ENCODE measurements around the gene DNAJC8. TPM values are rescaled to one million over a fixed set of nuclear protein-coding genes. Genes with fewer than 3 reads are reported as not detected.
A peak's percentile ranks its signal among the peaks of the same experiment; 100 is the strongest.

DNAJC8 gene
- total and polyA plus RNA-seq, 2 of the 8 experiments (the other 6 are each of a cell fraction or from before 2014, with no cell fraction given): 116 to 134 TPM

- POLR2A ChIA-PET (ENCODE audit: partially characterized antibody): no interaction called here
- 91% methylated on average over 15 of the region's 15 CpGs; no CpG with 5 or more reads in 1 of the 2 experiments for WGBS, 2 experiments (ENCODE audit: extremely low coverage in 1 of 2, insufficient coverage in 1 of 2, insufficient read length in 1 of 2, insufficient replicate concordance in 2 of 2, low coverage in 1 of 2, low lambda C conversion rate in 2 of 2, missing lambda C conversion rate in 1 of 2)
- H3K27ac ChIP-seq (ENCODE audit: low read depth, low read length): no peak overlapping the region
- no peak for TF ChIP-seq GABPA (IDR thresholded peaks at IDR 0.05; ENCODE audit: borderline replicate concordance, insufficient read depth, low read length)
- no peak for TF ChIP-seq JUN (IDR thresholded peaks at IDR 0.05; ENCODE audit: low read depth, low read length)
- no peak for TF ChIP-seq POLR2A (IDR thresholded peaks at IDR 0.05; ENCODE audit: control extremely low read depth in 1 of 2, low read depth in 2 of 2, low read length in 2 of 2)
- TF ChIP-seq BCL11A (IDR thresholded peaks at IDR 0.05; ENCODE audit: low read depth in 2 of 2, low read length in 2 of 2): no peak
- no peak for TF ChIP-seq SIX5 (IDR thresholded peaks at IDR 0.05; ENCODE audit: low read depth, low read length)
- no peak for TF ChIP-seq SRF (IDR thresholded peaks at IDR 0.05; ENCODE audit: low read depth, low read length)
- no peak for TF ChIP-seq PHF8 (conservative IDR thresholded peaks at IDR 0.05; ENCODE audit: low read depth, low read length)
- TF ChIP-seq TAF7 (optimal IDR thresholded peaks at IDR 0.05; ENCODE audit: borderline replicate concordance, low read depth, low read length): no peak
- no peak for TF ChIP-seq KDM1A (IDR thresholded peaks at IDR 0.05; ENCODE audit: borderline replicate concordance, low read length)
- TF ChIP-seq TAF1 (IDR thresholded peaks at IDR 0.05; ENCODE audit: low read depth, low read length): no peak
- TF ChIP-seq EZH2 (IDR thresholded peaks at IDR 0.05; ENCODE audit: low read depth, low read length, severe bottlenecking): no peak
Observed at GRCh38 chr1:28178690-28179485, 53.9 kb downstream of the DNAJC8 start.

More at GRCh38 chr1:28178690-28179485, 53.9 kb downstream of the DNAJC8 start:
- H3K36me3 ChIP-seq (ENCODE audit: control insufficient read depth in 2 of 4, insufficient read depth in 4 of 4, low read length in 3 of 4): no peaks in the 10 kb centered on the region
- H2AFZ ChIP-seq (ENCODE audit: low read length): no peak overlapping the region
- no peak overlapping the region for H3K23ac ChIP-seq (ENCODE audit: insufficient read length)
- H3K23me2 ChIP-seq (ENCODE audit: low read depth, low read length): no peaks in the 10 kb centered on the region
- CTCF ChIA-PET (ENCODE audit: partially characterized antibody): no interaction called here
- H4K91ac ChIP-seq (replicated peaks; ENCODE audit: insufficient read length, low read length): no peak overlapping the region
- H4K20me1 ChIP-seq (replicated peaks in 1 of 2; ENCODE audit: control insufficient read depth in 1 of 2, insufficient read depth in 2 of 2, low read length in 2 of 2): no peaks in the 10 kb centered on the region
- H2BK12ac ChIP-seq (ENCODE audit: low read depth, low read length): peak overlapping the region; percentile 29; the same call in 1 of the 2 replicates
- no peak overlapping the region for H2BK20ac ChIP-seq (ENCODE audit: low read length)
- H2BK15ac ChIP-seq (ENCODE audit: low read length): peak overlapping the region; percentile 25; the same call in 1 of the 2 replicates
- H3K4me3 ChIP-seq (ENCODE audit: extremely low read depth in 1 of 4, insufficient read depth in 2 of 4, low read depth in 3 of 4, low read length in 4 of 4): no peak overlapping the region
- H3K79me2 ChIP-seq (ENCODE audit: control insufficient read depth in 1 of 2, insufficient read depth in 2 of 2, low read length in 2 of 2): no peaks in the 10 kb centered on the region
- H4K5ac ChIP-seq (ENCODE audit: insufficient read length, low read depth, low read length): no peak overlapping the region
- H2AK5ac ChIP-seq (ENCODE audit: low read depth, low read length): no peak overlapping the region
- no peak overlapping the region for H3K14ac ChIP-seq (ENCODE audit: insufficient read length)
- no peak overlapping the region for H2BK120ac ChIP-seq (replicated peaks; ENCODE audit: low read depth, low read length)
- H2BK5ac ChIP-seq (ENCODE audit: low read depth, low read length): no peak overlapping the region
- H3K18ac ChIP-seq (ENCODE audit: extremely low read depth, low read length): no peak overlapping the region
- H3K9me3 ChIP-seq (ENCODE audit: insufficient read depth in 2 of 2, low read depth in 1 of 2, low read length in 1 of 2): no peaks in the 10 kb centered on the region
- H3K56ac ChIP-seq (replicated peaks; ENCODE audit: insufficient read length, low read depth, low read length): no peak overlapping the region
- no peak overlapping the region for H3K9ac ChIP-seq (replicated peaks in 1 of 4; ENCODE audit: extremely low read depth in 1 of 4, low read depth in 3 of 4, low read length in 3 of 4)
- no peak overlapping the region for H3K4ac ChIP-seq (replicated peaks; ENCODE audit: insufficient read length, low read depth, low read length)
- no peaks in the 10 kb centered on the region for H3K79me1 ChIP-seq (ENCODE audit: low read depth, low read length)
- FAIRE-seq (no peak), DNase-seq (ENCODE audit: low read depth in 1 of 2, low spot score in 2 of 2) (no peak)
- H3K27me3 ChIP-seq (replicated peaks in 1 of 4; ENCODE audit: control insufficient read depth in 3 of 4, extremely low read depth in 1 of 4, insufficient read depth in 3 of 4, low read length in 3 of 4): no peaks in the 10 kb centered on the region
- peaks cover 0 to 3% (median 0%) of the 10 kb centered on the region in 4 experiments; a peak in 1 of 7 replicates for H3K4me1 ChIP-seq (replicated peaks in 1 of 4; ENCODE audit: control insufficient read depth in 3 of 4, insufficient read depth in 4 of 4, low read length in 3 of 4)
- H3K4me2 ChIP-seq (ENCODE audit: insufficient read depth in 1 of 2, low read depth in 2 of 2, low read length in 2 of 2): no peak overlapping the region
- H4K8ac ChIP-seq (ENCODE audit: extremely low read depth, insufficient read depth, low read length): no peak overlapping the region
